Measurements from ENCODE around the gene PRH2. TPM values are rescaled to one million over a fixed set of nuclear protein-coding genes. Genes with fewer than 3 reads are reported as not detected.

PRH2 gene
- total and polyA plus RNA-seq, 2 donors (not counting 3 experiments of a cell fraction or from before 2014, with no cell fraction given), result not detected

DNA sequence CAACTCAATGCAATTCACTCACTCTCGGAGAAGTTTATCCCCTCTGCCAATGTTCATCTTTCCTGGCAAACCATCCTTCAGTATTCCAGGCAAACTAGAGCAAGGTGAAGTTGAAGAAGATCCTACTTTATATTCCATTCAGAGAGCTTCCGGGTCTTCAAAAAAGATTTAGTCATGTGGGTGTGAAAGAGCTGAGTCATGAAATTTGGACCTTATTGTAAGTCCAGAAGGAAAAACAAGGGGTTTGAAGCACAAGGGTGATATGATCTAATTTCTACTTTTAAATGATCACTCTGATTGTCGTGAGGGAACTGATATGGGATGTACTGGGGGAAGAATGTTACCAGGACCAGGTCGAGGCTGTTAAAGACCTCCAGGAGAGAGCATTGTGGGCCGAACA lies 2.8 kb upstream of the PRH2 start:
- POLR2A ChIA-PET, result no interaction called here
- dilution Hi-C loops (cut with MboI; ENCODE audit: extremely low pct_ligation_motif_present, low sequenced_read_pairs), result no loop called here
- no peak for FAIRE-seq

More for the DNA sequence above, 2.8 kb upstream of the PRH2 start:
- no peaks in the 10 kb centered on the region for H3K9me3 ChIP-seq (replicated peaks; ENCODE audit: control insufficient read depth, insufficient read depth, low read length)
- H3K4me1 ChIP-seq (ENCODE audit: control insufficient read depth, extremely low read depth, insufficient read depth, low read length), result no peaks in the 10 kb centered on the region
- no peak for DNase-seq (ENCODE audit: low read depth, low spot score)
- no peak overlapping the region for H3K4me3 ChIP-seq (replicated peaks in 1 of 3; ENCODE audit: insufficient read depth in 1 of 3, low read depth in 1 of 3, low read length in 3 of 3)
- CTCF ChIA-PET, result interaction anchor here (1.3 kb wide), 3 partner anchors 9 to 13 kb away, joined by 3 to 4 read pairs (median 4); partner anchors contain the start of gene TAS2R14
- H3K9me1 ChIP-seq (replicated peaks; ENCODE audit: control insufficient read depth, extremely low read depth, insufficient read depth, low read length), result no peaks in the 10 kb centered on the region
- intact Hi-C loops (cut with micrococcal nuclease), result no loop called here
- no peaks in the 10 kb centered on the region for H3K27me3 ChIP-seq (ENCODE audit: control insufficient read depth in 2 of 2, insufficient read depth in 2 of 2, low read length in 2 of 2)
- no peak overlapping the region for H3K27ac ChIP-seq (ENCODE audit: insufficient read depth, low read depth, low read length)
- no peak overlapping the region for H2AFZ ChIP-seq (ENCODE audit: low read depth, low read length)
- no peak overlapping the region for H3K4me2 ChIP-seq (ENCODE audit: insufficient read depth, low read length)
- TF ChIP-seq FOS (IDR thresholded peaks at IDR 0.05; ENCODE audit: borderline replicate concordance, insufficient read depth, low read length) (no peak), JUN (IDR thresholded peaks at IDR 0.05; ENCODE audit: borderline replicate concordance, insufficient read depth, insufficient read length, low read depth) (no peak), EZH2 (IDR thresholded peaks at IDR 0.05; ENCODE audit: borderline replicate concordance, low read depth, low read length, severe bottlenecking) (no peak), GATA2 (IDR thresholded peaks at IDR 0.05; ENCODE audit: insufficient read depth, insufficient read length, low read depth, low read length) (no peak), MYC (IDR thresholded peaks at IDR 0.05; ENCODE audit: low read depth, low read length) (no peak), POLR2A (IDR thresholded peaks at IDR 0.05; ENCODE audit: low read depth, low read length) (no peak), POLR2AphosphoS5 (IDR thresholded peaks at IDR 0.05; ENCODE audit: insufficient read depth, low read depth, low read length) (no peak)
- TF ChIP-seq, protein P1, sequence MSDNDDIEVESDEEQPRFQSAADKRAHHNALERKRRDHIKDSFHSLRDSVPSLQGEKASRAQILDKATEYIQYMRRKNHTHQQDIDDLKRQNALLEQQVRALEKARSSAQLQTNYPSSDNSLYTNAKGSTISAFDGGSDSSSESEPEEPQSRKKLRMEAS (IDR thresholded peaks at IDR 0.05; ENCODE audit: insufficient read depth, insufficient read length), result no peak
- TF ChIP-seq, protein P2, sequence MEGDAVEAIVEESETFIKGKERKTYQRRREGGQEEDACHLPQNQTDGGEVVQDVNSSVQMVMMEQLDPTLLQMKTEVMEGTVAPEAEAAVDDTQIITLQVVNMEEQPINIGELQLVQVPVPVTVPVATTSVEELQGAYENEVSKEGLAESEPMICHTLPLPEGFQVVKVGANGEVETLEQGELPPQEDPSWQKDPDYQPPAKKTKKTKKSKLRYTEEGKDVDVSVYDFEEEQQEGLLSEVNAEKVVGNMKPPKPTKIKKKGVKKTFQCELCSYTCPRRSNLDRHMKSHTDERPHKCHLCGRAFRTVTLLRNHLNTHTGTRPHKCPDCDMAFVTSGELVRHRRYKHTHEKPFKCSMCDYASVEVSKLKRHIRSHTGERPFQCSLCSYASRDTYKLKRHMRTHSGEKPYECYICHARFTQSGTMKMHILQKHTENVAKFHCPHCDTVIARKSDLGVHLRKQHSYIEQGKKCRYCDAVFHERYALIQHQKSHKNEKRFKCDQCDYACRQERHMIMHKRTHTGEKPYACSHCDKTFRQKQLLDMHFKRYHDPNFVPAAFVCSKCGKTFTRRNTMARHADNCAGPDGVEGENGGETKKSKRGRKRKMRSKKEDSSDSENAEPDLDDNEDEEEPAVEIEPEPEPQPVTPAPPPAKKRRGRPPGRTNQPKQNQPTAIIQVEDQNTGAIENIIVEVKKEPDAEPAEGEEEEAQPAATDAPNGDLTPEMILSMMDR (IDR thresholded peaks at IDR 0.05; ENCODE audit: extremely low read depth in 1 of 2, insufficient read depth in 1 of 2, low read depth in 1 of 2, low read length in 2 of 2), result no peak
- no TSS peak for BruUV-seq (replicated peaks)
- no peaks in the 10 kb centered on the region for H3K36me3 ChIP-seq (ENCODE audit: control insufficient read depth in 2 of 2, extremely low read depth in 1 of 2, insufficient read depth in 2 of 2, low read length in 2 of 2)
- H3K9ac ChIP-seq (replicated peaks; ENCODE audit: extremely low read depth, insufficient read depth, low read length), result no peak overlapping the region
- no peaks in the 10 kb centered on the region for H3K79me2 ChIP-seq (ENCODE audit: control insufficient read depth, insufficient read depth, low read length)
- H4K20me1 ChIP-seq (replicated peaks; ENCODE audit: control insufficient read depth, extremely low read depth, insufficient read depth, low read length), result no peaks in the 10 kb centered on the region

Measured in endothelial cell of umbilical vein (primary cell).